Measurements from ENCODE around the gene IL25. TPM values are rescaled to one million over a fixed set of nuclear protein-coding genes. Genes with fewer than 3 reads are reported as not detected.
"Not testable (repeated sequence)": the region's sequence is repeated elsewhere in the genome, so short reads cannot be mapped to it uniquely, and the experiment has no call there.

Gene IL25
- not detected for total RNA-seq

- Histone ChIP-seq H3K4me1 (peaks cover 0 to 12% (median 2%) of the 10 kb centered on the region in 4 donors), H3K27me3 (peaks cover 0 to 3% (median 0%) of the 10 kb centered on the region in 4 donors), H3K9me3 (no peaks in the 10 kb centered on the region), H3K27ac (replicated peaks in 1 of 4) (no peak within 1 kb of the TSS), H3K36me3 (no peaks in the 10 kb centered on the region), H3K4me3 (no peak within 1 kb of the TSS)
- WGBS = 82% methylated on average over 2 of the region's 2 CpGs
- intact Hi-C loops (cut with DNase I) = no loop called here
- DNase-seq (ENCODE audit: extremely low spot score) = no peak
- TF ChIP-seq, protein P1, sequence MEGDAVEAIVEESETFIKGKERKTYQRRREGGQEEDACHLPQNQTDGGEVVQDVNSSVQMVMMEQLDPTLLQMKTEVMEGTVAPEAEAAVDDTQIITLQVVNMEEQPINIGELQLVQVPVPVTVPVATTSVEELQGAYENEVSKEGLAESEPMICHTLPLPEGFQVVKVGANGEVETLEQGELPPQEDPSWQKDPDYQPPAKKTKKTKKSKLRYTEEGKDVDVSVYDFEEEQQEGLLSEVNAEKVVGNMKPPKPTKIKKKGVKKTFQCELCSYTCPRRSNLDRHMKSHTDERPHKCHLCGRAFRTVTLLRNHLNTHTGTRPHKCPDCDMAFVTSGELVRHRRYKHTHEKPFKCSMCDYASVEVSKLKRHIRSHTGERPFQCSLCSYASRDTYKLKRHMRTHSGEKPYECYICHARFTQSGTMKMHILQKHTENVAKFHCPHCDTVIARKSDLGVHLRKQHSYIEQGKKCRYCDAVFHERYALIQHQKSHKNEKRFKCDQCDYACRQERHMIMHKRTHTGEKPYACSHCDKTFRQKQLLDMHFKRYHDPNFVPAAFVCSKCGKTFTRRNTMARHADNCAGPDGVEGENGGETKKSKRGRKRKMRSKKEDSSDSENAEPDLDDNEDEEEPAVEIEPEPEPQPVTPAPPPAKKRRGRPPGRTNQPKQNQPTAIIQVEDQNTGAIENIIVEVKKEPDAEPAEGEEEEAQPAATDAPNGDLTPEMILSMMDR (IDR thresholded peaks at IDR 0.05) = no peak
- TF ChIP-seq POLR2A (IDR thresholded peaks at IDR 0.05; ENCODE audit: low read depth) (no peak), EP300 (IDR thresholded peaks at IDR 0.05) (no peak), POLR2AphosphoS5 (IDR thresholded peaks at IDR 0.05) (no peak)
These were observed at the start of gene IL25 for GRCh38 chr14:23372509-23372908. Gene IL25, plus strand, starts transcription at chr14:23372809.

GRCh38 chr14:23323838-23324454, 48.7 kb upstream of the IL25 start:
- no peaks in the 10 kb centered on the region for H3K9me3 ChIP-seq
- TF ChIP-seq EP300 (IDR thresholded peaks at IDR 0.05) (no peak), POLR2A (IDR thresholded peaks at IDR 0.05; ENCODE audit: low read depth) (no peak), POLR2AphosphoS5 (IDR thresholded peaks at IDR 0.05) (no peak)
- TF ChIP-seq, protein P1 (IDR thresholded peaks at IDR 0.05) = no peak
- no peak overlapping the region for H3K27ac ChIP-seq (replicated peaks in 1 of 4)
- H3K27me3 ChIP-seq = no peaks in the 10 kb centered on the region
- peaks cover 16 to 36% (median 27%) of the 10 kb centered on the region in 4 donors for H3K4me1 ChIP-seq
- no peak overlapping the region for H3K4me3 ChIP-seq
- no peak for DNase-seq (ENCODE audit: extremely low spot score)
- peaks cover 16 to 38% (median 32%) of the 10 kb centered on the region in 4 donors for H3K36me3 ChIP-seq
- WGBS = 77% methylated on average over 18 of the region's 18 CpGs
- intact Hi-C loops (cut with DNase I) = loop anchor here (5.0 kb wide), 1 partner anchor 233 kb away; the partner anchor contains the start of gene THTPA

DNA sequence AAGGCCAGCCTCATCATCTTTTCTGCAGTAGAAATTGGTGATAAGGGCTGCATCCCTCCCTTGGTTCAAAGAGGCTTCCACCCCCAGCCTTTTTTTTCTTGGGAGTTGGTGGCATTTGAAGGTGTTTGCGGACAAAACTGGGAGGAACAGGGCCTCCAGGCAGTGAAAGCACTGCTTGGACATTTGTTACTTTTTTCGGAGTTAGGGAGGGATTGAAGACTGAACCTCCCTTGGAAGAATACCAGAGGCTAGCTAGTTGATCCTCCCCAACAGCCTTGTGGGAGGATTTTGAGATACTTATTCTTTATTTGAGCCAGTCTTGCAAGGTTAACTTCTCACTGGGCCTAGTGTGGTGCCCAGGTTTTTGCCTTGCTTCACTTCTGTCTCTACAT, 48.2 kb upstream of the IL25 start:
- Histone ChIP-seq H3K27me3 (no peaks in the 10 kb centered on the region), H3K4me1 (peaks cover 16 to 36% (median 27%) of the 10 kb centered on the region in 4 donors), H3K36me3 (peaks cover 16 to 38% (median 32%) of the 10 kb centered on the region in 4 donors), H3K9me3 (no peaks in the 10 kb centered on the region), H3K27ac (replicated peaks in 1 of 4) (no peak overlapping the region), H3K4me3 (no peak overlapping the region)
- 50% methylated on average over 1 of the region's 2 CpGs for WGBS
- TF ChIP-seq POLR2AphosphoS5 (IDR thresholded peaks at IDR 0.05) (no peak), EP300 (IDR thresholded peaks at IDR 0.05) (no peak), POLR2A (IDR thresholded peaks at IDR 0.05; ENCODE audit: low read depth) (no peak)
- TF ChIP-seq, protein P1 (IDR thresholded peaks at IDR 0.05) = no peak
- intact Hi-C loops (cut with DNase I) = loop anchor here (5.0 kb wide), 1 partner anchor 233 kb away; the partner anchor contains the start of gene THTPA
- no peak for DNase-seq (ENCODE audit: extremely low spot score)

DNA sequence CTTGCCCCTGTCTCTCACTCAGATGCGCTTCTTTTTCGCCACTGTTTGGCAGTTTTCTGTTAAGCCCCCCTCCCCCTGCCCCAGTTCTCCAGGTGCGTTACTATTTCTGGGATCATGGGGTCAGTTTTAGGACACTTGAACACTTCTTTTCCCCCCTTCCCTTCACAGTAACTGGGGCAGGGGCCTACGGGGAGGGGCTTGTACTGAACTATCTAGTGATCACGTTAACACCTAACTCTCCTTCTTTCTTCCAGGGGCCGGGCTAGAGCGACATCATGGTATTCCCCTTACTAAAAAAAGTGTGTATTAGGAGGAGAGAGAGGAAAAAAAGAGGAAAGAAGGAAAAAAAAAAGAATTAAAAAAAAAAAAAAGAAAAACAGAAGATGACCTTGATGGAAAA, 47.6 kb upstream of the IL25 start:
- Histone ChIP-seq H3K9me3 (no peaks in the 10 kb centered on the region), H3K27me3 (no peaks in the 10 kb centered on the region), H3K27ac (replicated peaks in 1 of 4) (no peak overlapping the region), H3K36me3 (peaks cover 16 to 38% (median 32%) of the 10 kb centered on the region in 4 donors), H3K4me3 (no peak overlapping the region), H3K4me1 (peaks cover 16 to 36% (median 26%) of the 10 kb centered on the region in 4 donors)
- no peak for TF ChIP-seq POLR2AphosphoS5 (IDR thresholded peaks at IDR 0.05)
- no peak for TF ChIP-seq POLR2A (IDR thresholded peaks at IDR 0.05; ENCODE audit: low read depth)
- no peak for TF ChIP-seq EP300 (IDR thresholded peaks at IDR 0.05)
- TF ChIP-seq, protein P1 (IDR thresholded peaks at IDR 0.05) = no peak
- DNase-seq (ENCODE audit: extremely low spot score) = no peak
- intact Hi-C loops (cut with DNase I) = loop anchor here (5.0 kb wide), 2 partner anchors 142 to 232 kb away; partner anchors contain the start of genes NGDN and THTPA
- 77% methylated on average over 7 of the region's 7 CpGs for WGBS

DNA sequence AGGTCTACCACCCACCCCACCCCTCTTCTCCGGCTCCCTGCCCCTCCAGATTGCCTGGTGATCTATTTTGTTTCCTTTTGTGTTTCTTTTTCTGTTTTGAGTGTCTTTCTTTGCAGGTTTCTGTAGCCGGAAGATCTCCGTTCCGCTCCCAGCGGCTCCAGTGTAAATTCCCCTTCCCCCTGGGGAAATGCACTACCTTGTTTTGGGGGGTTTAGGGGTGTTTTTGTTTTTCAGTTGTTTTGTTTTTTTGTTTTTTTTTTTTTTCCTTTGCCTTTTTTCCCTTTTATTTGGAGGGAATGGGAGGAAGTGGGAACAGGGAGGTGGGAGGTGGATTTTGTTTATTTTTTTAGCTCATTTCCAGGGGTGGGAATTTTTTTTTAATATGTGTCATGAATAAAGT, 46.9 kb upstream of the IL25 start:
- not testable (repeated sequence) for H3K4me3 ChIP-seq; H3K27ac ChIP-seq (replicated peaks in 1 of 4); H3K27me3 ChIP-seq; DNase-seq (ENCODE audit: extremely low spot score); H3K9me3 ChIP-seq
- H3K36me3 ChIP-seq = peaks cover 16 to 38% (median 32%) of the 10 kb centered on the region in 4 donors
- intact Hi-C loops (cut with DNase I) = loop anchor here (5.0 kb wide), 1 partner anchor 142 kb away; the partner anchor contains the start of gene NGDN
- H3K4me1 ChIP-seq = peaks cover 16 to 29% (median 20%) of the 10 kb centered on the region in 4 donors
- 93% methylated on average over 5 of the region's 5 CpGs for WGBS

Data from esophagus muscularis mucosa (tissue), 4 donors.